ENCODE measurements around the gene ELOA.

GRCh38 chr1:23696335-23696989 lies 46.8 kb upstream of the ELOA start:
- TF ChIP-seq YY1 (IDR thresholded peaks at IDR 0.05; ENCODE audit: insufficient read depth, insufficient read length) (no peak), ZNF274 (IDR thresholded peaks at IDR 0.05; ENCODE audit: low read depth, low read length) (no peak)

Data from NT2/D1 (cell line).